Regular cardiac myocyte (primary cell): ENCODE results near the gene MIGA1. TPM values are rescaled to one million over a fixed set of nuclear protein-coding genes. Genes with fewer than 3 reads are reported as not detected.

Experiments used
- total RNA-seq: library from RNA; depleted of rRNA; stranded (reverse); fragments of >200 nt; gene quantifications from 2 replicates; pipeline ENCODE4 v1.2.3, GENCODE V29; 2014

The MIGA1 gene, protein sequence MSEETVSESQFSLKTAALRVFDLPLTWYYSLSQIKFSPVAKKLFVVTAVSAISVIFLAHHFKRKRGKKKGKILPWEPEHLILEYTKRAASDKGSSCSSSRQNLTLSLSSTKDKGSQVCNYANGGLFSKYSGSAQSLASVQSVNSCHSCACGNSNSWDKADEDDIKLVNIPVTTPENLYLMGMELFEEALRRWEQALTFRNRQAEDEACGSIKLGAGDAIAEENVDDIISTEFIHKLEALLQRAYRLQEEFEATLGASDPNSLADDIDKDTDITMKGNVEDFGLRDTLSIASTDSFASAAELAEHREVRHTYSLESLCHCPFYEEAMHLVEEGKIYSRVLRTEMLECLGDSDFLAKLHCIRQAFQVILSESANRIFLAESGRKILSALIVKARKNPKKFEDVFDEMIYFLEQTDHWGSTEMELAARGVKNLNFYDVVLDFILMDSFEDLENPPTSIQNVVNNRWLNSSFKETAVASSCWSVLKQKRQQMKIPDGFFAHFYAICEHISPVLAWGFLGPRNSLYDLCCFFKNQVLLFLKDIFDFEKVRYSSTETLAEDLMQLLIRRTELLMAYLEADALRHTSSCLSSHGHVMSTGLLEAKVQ
- total RNA-seq: 19.6 and 20.0 TPM in 2 replicates

DNA sequence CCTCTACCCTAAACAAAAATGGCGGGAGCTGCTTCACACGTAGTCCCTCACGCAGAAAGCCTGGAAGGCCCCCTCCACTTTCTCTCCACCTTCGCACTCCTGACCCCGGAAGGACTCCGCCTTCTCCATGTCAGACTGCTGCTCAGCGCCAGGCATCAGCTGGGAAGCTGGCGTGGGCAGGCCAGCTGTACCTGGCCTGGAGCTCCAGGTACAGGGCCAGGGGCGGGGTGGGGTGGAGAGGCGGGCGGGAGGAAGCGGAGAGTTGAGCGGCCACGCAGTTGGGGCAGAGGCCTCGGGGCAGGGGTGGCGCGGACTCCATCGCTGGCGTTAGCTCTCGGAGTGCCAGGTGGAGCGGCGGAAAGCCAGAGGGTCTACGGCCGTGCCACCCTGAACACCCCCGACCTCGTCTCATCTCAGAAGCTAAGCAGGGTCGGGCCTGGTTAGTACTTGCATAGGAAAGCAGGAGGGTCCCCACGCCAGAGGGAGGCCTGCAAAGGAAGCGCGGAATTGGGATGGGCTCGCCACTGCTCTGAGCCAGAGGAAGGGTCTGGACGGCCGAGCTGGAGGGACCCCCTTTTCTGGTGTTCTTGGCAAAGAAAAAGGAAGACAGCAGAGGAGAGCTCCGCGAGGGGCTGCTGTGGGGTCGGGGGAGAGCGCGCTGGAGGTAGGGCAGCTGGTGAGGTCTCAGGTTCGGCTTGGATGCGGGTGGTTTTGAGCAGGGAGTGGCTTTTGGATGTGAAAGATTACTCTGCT lies at the start of gene MIGA1:
TSS of gene MIGA1 (plus strand) at position 121 of the 753 bp plus-strand sequence. CDS start 3,604 bp downstream, outside the sequence.

DNA sequence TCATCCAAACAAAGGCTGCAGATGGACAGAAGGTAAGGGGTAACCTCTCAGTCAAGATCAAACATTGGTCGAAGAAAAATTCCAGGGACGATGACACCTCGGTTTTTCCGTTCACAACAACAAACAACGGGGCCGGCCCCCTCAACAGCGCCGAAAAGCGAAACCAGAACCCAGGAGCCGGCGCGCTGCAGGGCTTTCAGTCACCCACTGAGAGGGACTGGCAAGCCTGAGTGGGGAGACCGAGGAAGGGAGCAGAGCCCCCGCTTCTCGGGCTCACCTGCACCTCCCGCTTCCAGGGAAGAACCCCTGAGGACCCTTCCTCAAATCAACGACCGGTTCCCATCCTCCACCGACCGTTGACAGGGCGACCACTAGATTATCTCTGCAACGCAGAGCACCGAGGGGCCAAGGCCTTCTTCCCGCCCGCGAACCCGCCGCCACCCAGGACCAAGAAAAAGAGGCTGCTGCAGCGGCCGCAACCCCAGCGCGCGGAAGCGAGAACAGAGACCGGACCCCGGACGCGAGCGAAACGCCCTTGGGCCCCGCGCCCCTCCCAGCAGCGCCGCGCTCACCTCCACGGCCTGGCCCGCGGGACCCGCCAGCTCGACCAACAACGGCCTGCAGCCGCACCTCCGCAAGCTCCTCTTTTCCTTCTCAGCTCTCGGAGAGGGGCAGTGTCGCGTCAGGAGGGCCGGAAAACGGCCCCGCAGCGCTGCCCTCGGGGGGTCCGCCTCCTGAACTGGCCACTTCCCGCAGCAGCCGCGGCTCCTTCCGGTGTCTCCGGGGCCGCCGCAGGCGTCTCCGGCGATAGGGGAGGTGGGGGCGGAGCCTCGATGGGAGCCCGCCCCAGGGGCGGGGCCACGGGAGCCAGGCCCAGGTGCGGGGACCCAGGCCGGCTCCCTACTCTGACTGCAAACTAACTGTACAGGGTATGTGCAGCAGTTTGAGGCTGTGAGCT lies 20.1 kb upstream of the MIGA1 start, which contains the start of gene USP33:
TSS of gene USP33 (minus strand) at position 782 of the 958 bp plus-strand sequence. CDS start 18,155 bp downstream, outside the sequence.

DNA sequence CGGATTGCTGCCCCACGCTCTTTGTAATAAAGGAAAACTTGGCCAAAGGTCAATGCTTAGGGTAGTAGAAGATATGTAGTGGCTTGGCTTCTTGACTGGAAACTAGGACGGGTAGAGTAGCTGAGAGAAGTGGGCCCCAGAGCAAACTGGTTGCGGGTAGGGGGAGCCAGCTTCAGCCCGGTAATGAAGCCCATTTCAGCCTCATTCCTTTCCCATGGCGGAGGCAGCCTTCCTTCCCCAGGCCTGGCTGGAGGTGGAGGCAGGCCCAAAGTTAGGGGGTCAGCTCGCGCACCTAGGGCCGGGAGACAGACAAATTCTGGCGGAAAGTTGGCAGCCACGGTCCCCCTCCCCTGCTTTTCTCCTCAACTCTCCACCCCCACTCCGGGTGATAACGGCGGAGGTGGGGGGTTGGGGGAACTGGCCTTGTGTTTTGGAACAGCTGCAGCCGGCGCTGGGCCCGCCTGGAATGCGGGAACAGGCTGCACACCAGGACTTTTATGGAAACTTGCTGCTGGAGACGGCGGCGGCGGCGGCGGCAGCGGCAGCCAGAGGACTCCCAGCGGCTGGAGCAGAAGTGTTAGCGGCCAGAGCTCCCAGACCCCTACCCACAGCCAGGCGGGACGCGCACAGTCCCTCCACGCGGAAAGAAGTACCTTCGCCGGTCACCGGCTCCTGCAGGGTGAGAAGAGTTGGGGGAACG lies 108.8 kb downstream of the MIGA1 start, which contains the start of gene NEXN:
TSS of gene NEXN (plus strand) at position 544 of the 700 bp plus-strand sequence. CDS start 27,483 bp downstream, outside the sequence.

Other genes with a start within 250 kb of the MIGA1 start
- 70.2 and 95.8 TPM in 2 replicates for gene ZZZ3, start 97.0 kb upstream of the MIGA1 start, total RNA-seq
- gene USP33, start 19.8 kb upstream of the MIGA1 start, total RNA-seq: 78.4 and 122 TPM in 2 replicates
- 11.6 and 12.5 TPM in 2 replicates for gene NEXN, start 109.0 kb downstream of the MIGA1 start, total RNA-seq
- 76.7 and 148 TPM in 2 replicates for gene FUBP1, start 199.4 kb downstream of the MIGA1 start, total RNA-seq
- 205 and 283 TPM in 2 replicates for gene DNAJB4, start 225.3 kb downstream of the MIGA1 start, total RNA-seq